GM18511 (cell line): ENCODE measurements around the gene ALKBH1.
"Not testable (repeated sequence)": the region's sequence is repeated elsewhere in the genome, so short reads cannot be mapped to it uniquely, and the experiment has no call there.

Experiments
- ATAC-seq: cut with Tn5 transposase; IDR thresholded peaks from one replicate; pipeline ENCODE4 v1.9.1; 2021; ENCODE audit warnings: mild to moderate bottlenecking, moderate library complexity; ENCODE audit not compliant: unreplicated experiment

The ALKBH1 gene

GRCh38 chr14:77674931-77675330, 32.9 kb downstream of the ALKBH1 start:
- no peak for ATAC-seq

GRCh38 chr14:77673193-77673592, 34.6 kb downstream of the ALKBH1 start:
- no peak for ATAC-seq

- ATAC-seq, result no peak
Measured at GRCh38 chr14:77667331-77667730, 40.5 kb downstream of the ALKBH1 start.

- no peak for ATAC-seq
Measured at GRCh38 chr14:77663293-77663692, 44.5 kb downstream of the ALKBH1 start.

GRCh38 chr14:77661562-77661961, 46.3 kb downstream of the ALKBH1 start:
- not testable (repeated sequence) for ATAC-seq

- ATAC-seq, result no peak
Measured at GRCh38 chr14:77660754-77661153, 47.1 kb downstream of the ALKBH1 start.

GRCh38 chr14:77659831-77660230, 48.0 kb downstream of the ALKBH1 start:
- no peak for ATAC-seq

- ATAC-seq, result no peak
Measured at GRCh38 chr14:77657280-77657679, 50.5 kb downstream of the ALKBH1 start.

GRCh38 chr14:77654001-77654441, 53.8 kb downstream of the ALKBH1 start:
- ATAC-seq, result no peak

- ATAC-seq, result no peak
Measured at GRCh38 chr14:77649326-77649725, 58.5 kb downstream of the ALKBH1 start.

GRCh38 chr14:77648520-77649200, 59.2 kb downstream of the ALKBH1 start:
- no peak for ATAC-seq

- no peak for ATAC-seq
Measured at GRCh38 chr14:77647853-77648252, 60.0 kb downstream of the ALKBH1 start.

- ATAC-seq, result no peak
Measured at GRCh38 chr14:77646907-77647306, 60.9 kb downstream of the ALKBH1 start.

- ATAC-seq, result no peak
Measured at GRCh38 chr14:77645520-77646230, 62.1 kb downstream of the ALKBH1 start.

GRCh38 chr14:77642407-77642806, 65.4 kb downstream of the ALKBH1 start:
- ATAC-seq, result no peak

GRCh38 chr14:77641534-77642341, 66.1 kb downstream of the ALKBH1 start:
- ATAC-seq, result peak; percentile 62

GRCh38 chr14:77640756-77641533, 66.9 kb downstream of the ALKBH1 start:
- ATAC-seq, result peak; percentile 12

- ATAC-seq, result no peak
Measured at GRCh38 chr14:77638771-77639171, 69.1 kb downstream of the ALKBH1 start.

GRCh38 chr14:77635869-77636268, 72.0 kb downstream of the ALKBH1 start:
- ATAC-seq, result not testable (repeated sequence)

GRCh38 chr14:77635466-77635865, 72.4 kb downstream of the ALKBH1 start:
- ATAC-seq, result not testable (repeated sequence)

- no peak for ATAC-seq
Measured at GRCh38 chr14:77630111-77630510, 77.7 kb downstream of the ALKBH1 start.
